Measurements from ENCODE around the gene MRPL53. TPM values are rescaled to one million over a fixed set of nuclear protein-coding genes. Genes with fewer than 3 reads are reported as not detected.
A peak's percentile ranks its signal among the peaks of the same experiment; 100 is the strongest.

The MRPL53 gene
- total and polyA plus RNA-seq, 2 of the 13 experiments (the other 11 are each of a cell fraction or from before 2014, with no cell fraction given), result 34.3 to 51.9 TPM

- peak; percentile 65 for TF ChIP-seq THAP11 (CRISPR knock-in tag; IDR thresholded peaks at IDR 0.05)
- TF ChIP-seq, protein P1, sequence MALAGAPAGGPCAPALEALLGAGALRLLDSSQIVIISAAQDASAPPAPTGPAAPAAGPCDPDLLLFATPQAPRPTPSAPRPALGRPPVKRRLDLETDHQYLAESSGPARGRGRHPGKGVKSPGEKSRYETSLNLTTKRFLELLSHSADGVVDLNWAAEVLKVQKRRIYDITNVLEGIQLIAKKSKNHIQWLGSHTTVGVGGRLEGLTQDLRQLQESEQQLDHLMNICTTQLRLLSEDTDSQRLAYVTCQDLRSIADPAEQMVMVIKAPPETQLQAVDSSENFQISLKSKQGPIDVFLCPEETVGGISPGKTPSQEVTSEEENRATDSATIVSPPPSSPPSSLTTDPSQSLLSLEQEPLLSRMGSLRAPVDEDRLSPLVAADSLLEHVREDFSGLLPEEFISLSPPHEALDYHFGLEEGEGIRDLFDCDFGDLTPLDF (CRISPR knock-in tag; IDR thresholded peaks at IDR 0.05), result 0 out of 2 replicates have a peak, but pooled peaks have one; percentile 37
- no peak for TF ChIP-seq HNRNPLL (IDR thresholded peaks at IDR 0.05; ENCODE audit: low read depth, low read length, poor library complexity, severe bottlenecking)
- TF ChIP-seq PRPF4 (IDR thresholded peaks at IDR 0.05; ENCODE audit: low read depth, low read length, poor library complexity, severe bottlenecking), result no peak
- TF ChIP-seq ARNT2 (CRISPR knock-in tag; IDR thresholded peaks at IDR 0.05; ENCODE audit: low read depth), result peak; percentile 36; the same call in 1 of the 2 replicates
- TF ChIP-seq ZFAT (CRISPR knock-in tag; conservative IDR thresholded peaks at IDR 0.05), result no peak
- TF ChIP-seq, protein P2, sequence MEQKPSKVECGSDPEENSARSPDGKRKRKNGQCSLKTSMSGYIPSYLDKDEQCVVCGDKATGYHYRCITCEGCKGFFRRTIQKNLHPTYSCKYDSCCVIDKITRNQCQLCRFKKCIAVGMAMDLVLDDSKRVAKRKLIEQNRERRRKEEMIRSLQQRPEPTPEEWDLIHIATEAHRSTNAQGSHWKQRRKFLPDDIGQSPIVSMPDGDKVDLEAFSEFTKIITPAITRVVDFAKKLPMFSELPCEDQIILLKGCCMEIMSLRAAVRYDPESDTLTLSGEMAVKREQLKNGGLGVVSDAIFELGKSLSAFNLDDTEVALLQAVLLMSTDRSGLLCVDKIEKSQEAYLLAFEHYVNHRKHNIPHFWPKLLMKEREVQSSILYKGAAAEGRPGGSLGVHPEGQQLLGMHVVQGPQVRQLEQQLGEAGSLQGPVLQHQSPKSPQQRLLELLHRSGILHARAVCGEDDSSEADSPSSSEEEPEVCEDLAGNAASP (CRISPR knock-in tag; IDR thresholded peaks at IDR 0.05; ENCODE audit: borderline replicate concordance), result no peak
- TF ChIP-seq MXD1 (CRISPR knock-in tag; IDR thresholded peaks at IDR 0.05), result no peak
- peak; percentile 47; the same call in 1 of the 2 replicates for TF ChIP-seq ATF7-NPFF (CRISPR knock-in tag; IDR thresholded peaks at IDR 0.05; ENCODE audit: low read depth)
- no peak for TF ChIP-seq GMEB2 (CRISPR knock-in tag; IDR thresholded peaks at IDR 0.05; ENCODE audit: low read depth)
- TF ChIP-seq DPF2 (CRISPR knock-in tag; IDR thresholded peaks at IDR 0.05; ENCODE audit: borderline replicate concordance, low read depth), result no peak
- TF ChIP-seq, protein P3, sequence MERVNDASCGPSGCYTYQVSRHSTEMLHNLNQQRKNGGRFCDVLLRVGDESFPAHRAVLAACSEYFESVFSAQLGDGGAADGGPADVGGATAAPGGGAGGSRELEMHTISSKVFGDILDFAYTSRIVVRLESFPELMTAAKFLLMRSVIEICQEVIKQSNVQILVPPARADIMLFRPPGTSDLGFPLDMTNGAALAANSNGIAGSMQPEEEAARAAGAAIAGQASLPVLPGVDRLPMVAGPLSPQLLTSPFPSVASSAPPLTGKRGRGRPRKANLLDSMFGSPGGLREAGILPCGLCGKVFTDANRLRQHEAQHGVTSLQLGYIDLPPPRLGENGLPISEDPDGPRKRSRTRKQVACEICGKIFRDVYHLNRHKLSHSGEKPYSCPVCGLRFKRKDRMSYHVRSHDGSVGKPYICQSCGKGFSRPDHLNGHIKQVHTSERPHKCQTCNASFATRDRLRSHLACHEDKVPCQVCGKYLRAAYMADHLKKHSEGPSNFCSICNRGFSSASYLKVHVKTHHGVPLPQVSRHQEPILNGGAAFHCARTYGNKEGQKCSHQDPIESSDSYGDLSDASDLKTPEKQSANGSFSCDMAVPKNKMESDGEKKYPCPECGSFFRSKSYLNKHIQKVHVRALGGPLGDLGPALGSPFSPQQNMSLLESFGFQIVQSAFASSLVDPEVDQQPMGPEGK (CRISPR knock-in tag; IDR thresholded peaks at IDR 0.05), result 0 out of 2 replicates have a peak, but pooled peaks have one; percentile 5
- TF ChIP-seq RXRA (CRISPR knock-in tag; IDR thresholded peaks at IDR 0.05), result 0 out of 2 replicates have a peak, but pooled peaks have one; percentile 21
- TF ChIP-seq TSC22D2 (CRISPR knock-in tag; IDR thresholded peaks at IDR 0.05; ENCODE audit: borderline replicate concordance), result 0 out of 2 replicates have a peak, but pooled peaks have one; percentile 1
- TF ChIP-seq ZNF44 (CRISPR knock-in tag; IDR thresholded peaks at IDR 0.05), result no peak
- TF ChIP-seq ATF1 (CRISPR knock-in tag; IDR thresholded peaks at IDR 0.05), result peak; percentile 96
- TF ChIP-seq, protein P4, sequence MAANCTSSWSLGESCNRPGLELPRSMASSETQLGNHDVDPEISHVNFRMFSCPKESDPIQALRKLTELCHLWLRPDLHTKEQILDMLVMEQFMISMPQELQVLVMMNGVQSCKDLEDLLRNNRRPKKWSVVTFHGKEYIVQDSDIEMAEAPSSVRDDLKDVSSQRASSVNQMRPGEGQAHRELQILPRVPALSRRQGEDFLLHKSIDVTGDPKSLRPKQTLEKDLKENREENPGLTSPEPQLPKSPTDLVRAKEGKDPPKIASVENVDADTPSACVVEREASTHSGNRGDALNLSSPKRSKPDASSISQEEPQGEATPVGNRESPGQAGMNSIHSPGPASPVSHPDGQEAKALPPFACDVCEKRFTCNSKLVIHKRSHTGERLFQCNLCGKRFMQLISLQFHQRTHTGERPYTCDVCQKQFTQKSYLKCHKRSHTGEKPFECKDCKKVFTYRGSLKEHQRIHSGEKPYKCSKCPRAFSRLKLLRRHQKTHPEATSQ (CRISPR knock-in tag; IDR thresholded peaks at IDR 0.05; ENCODE audit: borderline replicate concordance), result no peak
- TF ChIP-seq NR2F2 (IDR thresholded peaks at IDR 0.05; ENCODE audit: borderline replicate concordance, low read depth), result no peak; the same call in 1 of the 2 replicates
- no peak for TF ChIP-seq ZNF543 (CRISPR knock-in tag; IDR thresholded peaks at IDR 0.05)
- no peak for TF ChIP-seq BHLHE40 (IDR thresholded peaks at IDR 0.05; ENCODE audit: low read length)
- TF ChIP-seq GATAD1 (CRISPR knock-in tag; IDR thresholded peaks at IDR 0.05), result peak; percentile 93
Observed at GRCh38 chr2:74458132-74458937, 14.1 kb downstream of the MRPL53 start, which contains the start of gene WBP1 (continued).

Data from HepG2 (cell line).